Measurements from ENCODE around the gene S100A12. TPM values are rescaled to one million over a fixed set of nuclear protein-coding genes. Genes with fewer than 3 reads are reported as not detected.

Gene S100A12
- total and polyA plus RNA-seq, 9 of the 15 experiments (the other 6 are each of a cell fraction or from before 2014, with no cell fraction given), result not detected

- Histone ChIP-seq H3K36me3 (ENCODE audit: control insufficient read depth, insufficient read depth, low read length) (no peaks in the 10 kb centered on the region), H3K27me3 (ENCODE audit: control insufficient read depth in 2 of 2, insufficient read depth in 2 of 2, low read length in 2 of 2) (peaks cover 28 to 64% of the 10 kb centered on the region in 2 experiments; a peak in 4 of 5 replicates), H3K79me2 (ENCODE audit: control insufficient read depth, insufficient read depth, low read length) (no peaks in the 10 kb centered on the region), H4K20me1 (replicated peaks; ENCODE audit: control insufficient read depth, insufficient read depth, low read length) (peaks cover 4% of the 10 kb centered on the region; the same call in 1 of the 2 replicates), H3K4me3 (no peak overlapping the region), H3K27ac (ENCODE audit: extremely low read depth, low read depth, low read length) (no peak overlapping the region), H3K9me3 (replicated peaks; ENCODE audit: control insufficient read depth, insufficient read depth, low read depth, low read length) (no peaks in the 10 kb centered on the region), H3K4me2 (ENCODE audit: insufficient read depth, low read length) (no peak overlapping the region), H2AFZ (ENCODE audit: low read depth, low read length) (no peak overlapping the region), H3K9me1 (ENCODE audit: control insufficient read depth, insufficient read depth, low read length) (no peaks in the 10 kb centered on the region), H3K9ac (ENCODE audit: insufficient read depth in 1 of 2, low read depth in 2 of 2, low read length in 2 of 2) (no peak overlapping the region), H3K4me1 (replicated peaks in 1 of 2; ENCODE audit: control insufficient read depth in 2 of 2, insufficient read depth in 2 of 2, low read length in 2 of 2) (no peaks in the 10 kb centered on the region)
- intact Hi-C loops (cut with micrococcal nuclease), result no loop called here
- in situ Hi-C loops (cut with MboI), result no loop called here
- BruUV-seq (replicated peaks), result no TSS peak
- WGBS (ENCODE audit: insufficient coverage, low coverage, missing lambda C conversion rate), result 0% methylated on average over 6 of the region's 6 CpGs
- DNase-seq (ENCODE audit: extremely low read depth in 1 of 4, low spot score in 3 of 4), result no peak
- TF ChIP-seq ZNF583 (CRISPR knock-in tag; IDR thresholded peaks at IDR 0.05) (no peak), NBN (IDR thresholded peaks at IDR 0.05; ENCODE audit: low read depth) (no peak), KHSRP (IDR thresholded peaks at IDR 0.05) (no peak), ZNF512 (tag; IDR thresholded peaks at IDR 0.05) (no peak), ZFPM2 (CRISPR knock-in tag; IDR thresholded peaks at IDR 0.05) (no peak), ZNF764 (CRISPR knock-in tag; IDR thresholded peaks at IDR 0.05; ENCODE audit: low read depth) (no peak), CREBBP (IDR thresholded peaks at IDR 0.05; ENCODE audit: low read depth, low read length) (no peak), FOXP1 (CRISPR knock-in tag; IDR thresholded peaks at IDR 0.05) (no peak), TCF15 (CRISPR knock-in tag; IDR thresholded peaks at IDR 0.05) (no peak), POLR2G (IDR thresholded peaks at IDR 0.05; ENCODE audit: low read depth, low read length) (no peak), THRAP3 (IDR thresholded peaks at IDR 0.05; ENCODE audit: borderline replicate concordance) (no peak)
- FAIRE-seq, result no peak
- POLR2A ChIA-PET, result interaction anchor here (0.6 to 1.1 kb wide), 3 partner anchors 10 to 17 kb away, joined by 3 to 5 read pairs (median 3); no protein-coding TSS in a partner anchor
- no peak for ATAC-seq
- CTCF ChIA-PET (ENCODE audit: low intra/inter-chr PET ratio), result no interaction called here
Observed at GRCh38 chr1:153396461-153396860, 21.0 kb upstream of the S100A12 start.
